ENCODE measurements around the gene MYO5C.
"Not testable (repeated sequence)": the region's sequence is repeated elsewhere in the genome, so short reads cannot be mapped to it uniquely, and the experiment has no call there.

MYO5C gene

GRCh38 chr15:52171386-52171785 is 124.2 kb downstream of the MYO5C start:
- DNase-seq: no peak

- DNase-seq: not testable (repeated sequence)
These were observed 125.4 kb downstream of the MYO5C start for GRCh38 chr15:52170199-52170598.

DNA sequence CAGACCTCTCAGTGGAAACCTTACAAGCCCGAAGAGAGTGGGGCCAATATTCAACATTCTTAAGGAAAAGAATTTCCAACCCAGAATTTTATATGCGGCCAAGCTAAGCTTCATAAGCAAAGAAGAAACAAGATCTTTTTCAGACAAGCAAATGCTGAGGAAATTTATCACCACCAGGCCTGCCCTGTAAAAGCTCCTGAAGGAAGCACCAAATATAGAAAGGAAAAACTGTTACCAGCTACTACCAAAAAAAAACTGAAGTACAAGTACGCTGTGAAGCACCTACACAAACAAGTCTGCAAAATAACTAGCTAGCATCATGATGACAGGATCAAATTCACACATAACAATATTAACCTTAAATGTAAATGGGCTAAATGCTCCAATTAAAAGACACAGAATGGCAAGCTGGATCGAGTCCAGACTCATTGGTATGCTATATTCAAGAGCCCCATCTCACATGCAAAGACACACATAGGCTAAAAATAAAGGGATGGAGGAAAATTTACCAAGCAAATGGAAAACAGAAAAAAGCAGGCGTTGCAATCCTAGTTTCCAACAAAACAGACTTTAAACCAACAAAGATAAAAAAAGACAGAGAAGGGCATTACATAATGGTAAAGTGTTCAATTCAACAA is 130.0 kb downstream of the MYO5C start:
- DNase-seq: not testable (repeated sequence)

GRCh38 chr15:52164631-52165265 is 130.9 kb downstream of the MYO5C start:
- no peak for DNase-seq

DNA sequence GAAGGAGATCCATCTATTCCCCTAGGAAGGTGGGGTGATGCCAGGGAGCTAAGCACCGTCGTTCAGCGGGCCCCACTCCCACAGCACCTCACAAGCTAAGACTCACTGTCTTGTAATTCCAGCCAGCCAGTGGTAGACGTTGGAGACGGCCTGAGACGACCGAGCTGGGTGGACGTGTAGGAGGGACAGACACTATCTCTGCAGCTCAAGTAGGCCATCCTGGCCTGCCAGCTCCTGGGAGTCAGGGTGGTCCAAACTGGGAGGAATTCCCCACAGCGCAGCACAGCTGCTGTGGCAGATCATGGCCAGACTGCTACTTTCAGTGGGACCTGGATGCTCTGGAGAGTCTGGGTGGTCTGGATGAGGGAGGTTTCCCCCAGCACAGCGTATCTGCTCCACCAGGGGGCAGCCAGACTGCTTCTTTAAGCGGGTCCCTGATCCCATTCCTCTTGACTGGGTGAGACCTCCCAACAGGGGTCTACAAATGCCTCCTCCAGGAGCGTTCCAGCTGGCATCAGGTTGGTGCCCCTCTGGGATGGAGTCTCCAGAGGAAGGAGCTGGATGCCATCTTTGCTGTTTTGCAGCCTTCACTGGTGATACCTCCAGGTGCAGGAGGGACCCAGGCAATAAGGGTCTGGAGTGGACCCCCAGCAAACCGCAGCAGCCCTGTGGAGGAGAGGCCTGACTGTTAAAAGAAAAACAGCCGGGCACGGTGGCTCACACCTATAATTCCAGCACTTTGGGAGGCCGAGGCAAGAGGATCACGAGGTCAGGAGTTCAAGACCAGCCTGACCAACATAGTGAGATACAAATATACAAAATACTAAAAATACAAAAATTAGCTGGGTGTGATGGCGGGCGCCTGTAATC is 132.0 kb downstream of the MYO5C start:
- DNase-seq: no peak

DNA sequence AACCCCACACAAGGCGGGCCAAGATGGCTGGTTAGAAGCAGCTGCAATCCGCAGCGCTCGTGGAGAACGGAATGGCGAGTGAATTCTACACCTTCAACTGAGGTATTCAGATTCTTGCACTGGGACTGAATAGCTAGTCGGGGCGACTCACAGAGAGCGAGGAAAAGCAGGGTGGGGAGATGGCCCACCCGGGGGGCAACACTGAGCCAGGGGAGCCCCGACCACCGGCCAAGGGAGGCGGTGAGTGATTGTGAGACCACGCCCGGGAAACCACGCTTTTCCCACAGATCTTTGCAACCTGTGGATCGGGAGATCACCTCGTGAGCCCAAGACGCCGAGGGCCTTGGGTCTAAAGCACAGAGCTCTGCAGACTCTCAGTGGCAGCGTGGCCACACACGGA is 132.7 kb downstream of the MYO5C start:
- DNase-seq: no peak

GRCh38 chr15:52162260-52162659 is 133.3 kb downstream of the MYO5C start:
- no peak for DNase-seq

DNA sequence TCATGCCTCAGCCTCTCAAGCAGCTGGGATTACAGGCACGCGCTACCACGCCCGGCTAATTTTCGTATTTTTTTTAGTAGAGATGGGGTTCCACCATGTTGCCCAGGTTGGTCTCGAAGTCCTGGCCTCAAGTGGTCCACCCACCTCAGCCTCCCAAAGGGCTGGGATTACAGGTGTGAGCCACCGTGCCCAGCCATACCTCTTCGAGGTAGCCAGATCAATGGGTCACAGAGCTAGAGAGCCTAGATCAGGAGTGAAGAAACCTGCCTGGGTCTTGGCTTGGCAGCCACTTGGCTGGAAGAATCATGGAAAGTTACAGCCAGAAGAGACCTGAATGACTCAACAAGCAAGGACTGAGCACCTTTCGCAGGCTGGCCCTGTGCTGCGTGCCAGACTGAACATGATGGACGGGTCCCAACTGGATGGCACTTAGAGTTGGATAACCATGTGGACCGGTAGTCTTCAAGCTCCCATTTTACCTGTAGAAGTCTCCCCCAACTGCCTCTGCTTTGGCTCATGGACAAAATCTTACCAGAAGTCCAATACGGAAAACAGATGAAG is 134.1 kb downstream of the MYO5C start:
- no peak for DNase-seq

- DNase-seq: no peak
These were observed 136.0 kb downstream of the MYO5C start for GRCh38 chr15:52159645-52160044.

DNA sequence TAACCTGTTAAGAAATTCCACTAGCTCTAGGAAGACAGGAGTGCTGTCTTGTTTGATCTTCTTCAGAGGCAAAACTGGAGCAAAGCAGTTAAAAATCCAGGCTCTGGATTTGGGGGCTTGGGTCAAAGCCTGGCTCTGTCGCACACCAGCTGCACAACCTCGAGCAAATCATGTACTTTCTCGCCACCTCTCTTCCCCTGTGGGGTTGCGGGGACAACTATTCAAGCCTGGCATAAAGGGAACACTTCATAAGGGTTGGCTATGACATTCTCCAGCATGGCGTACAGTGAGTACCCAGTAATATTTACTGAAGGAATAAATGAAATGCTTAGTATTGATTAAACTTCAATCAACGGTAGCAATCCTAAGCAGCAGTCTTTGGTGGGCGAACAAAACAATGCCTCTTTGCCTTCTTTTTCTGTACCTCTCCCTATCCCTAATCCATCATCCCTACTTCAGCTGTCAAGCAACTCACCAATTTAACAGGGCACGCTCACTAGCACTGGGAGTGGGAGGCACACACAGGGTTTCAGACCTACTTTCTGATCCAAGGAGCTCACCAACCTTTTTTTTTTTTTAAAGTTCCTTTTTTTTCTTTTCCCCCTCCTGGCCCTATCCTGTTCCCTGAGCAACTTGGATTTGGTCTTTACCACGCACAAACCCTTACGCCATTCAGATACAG is 137.4 kb downstream of the MYO5C start:
- no peak for DNase-seq

GRCh38 chr15:52155878-52156277 is 139.7 kb downstream of the MYO5C start:
- no peak for DNase-seq

DNA sequence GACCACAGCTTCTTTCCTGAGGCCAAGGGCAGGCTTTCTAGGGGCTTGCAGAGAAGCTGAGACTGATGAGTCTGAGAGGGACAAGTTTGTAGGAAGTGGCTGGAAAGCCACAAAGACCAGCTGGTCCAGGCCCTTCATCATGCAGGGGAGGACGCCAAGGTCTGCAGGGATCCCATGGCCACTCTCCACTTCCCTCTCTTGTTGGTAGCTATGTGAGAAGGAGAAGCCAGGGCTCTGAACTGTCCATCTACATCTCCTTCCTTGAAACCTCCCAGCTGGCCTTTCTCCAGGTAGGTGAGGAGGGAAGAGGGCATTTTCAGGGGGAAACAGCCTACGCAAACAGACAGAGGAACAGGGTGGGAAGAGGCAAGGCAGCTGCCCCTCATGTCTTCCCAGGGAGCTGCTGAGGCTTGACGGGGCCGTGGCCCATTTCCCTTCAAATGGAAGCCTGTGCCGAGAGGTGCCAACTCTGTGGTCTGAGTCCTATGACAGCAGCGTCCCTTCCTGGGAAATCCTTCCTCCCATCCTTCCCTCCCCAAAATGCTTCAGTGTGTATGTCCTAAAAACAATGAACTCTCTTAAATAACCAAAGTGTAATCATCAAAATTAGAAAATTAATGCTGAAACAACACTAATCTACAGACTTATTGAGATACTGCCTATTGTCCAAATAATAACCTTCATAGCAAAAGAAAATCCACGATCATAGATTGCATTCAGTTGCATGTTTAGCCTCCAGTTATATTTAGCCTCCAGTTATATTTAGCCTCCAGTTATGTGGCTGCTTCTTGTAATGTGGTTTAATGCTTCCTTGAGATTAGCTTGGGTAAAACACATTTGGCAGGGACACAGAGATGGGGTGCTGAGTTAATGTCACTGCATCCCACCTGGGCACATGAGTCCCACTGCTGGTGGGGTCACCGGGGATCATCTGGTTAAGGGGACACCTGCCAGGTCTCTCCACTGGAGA is 140.4 kb downstream of the MYO5C start:
- no peak for DNase-seq

- peak in 1 of 2 experiments; percentile 63 for DNase-seq
These were observed 141.4 kb downstream of the MYO5C start for GRCh38 chr15:52153900-52154895.

- DNase-seq: no peak
These were observed 144.3 kb downstream of the MYO5C start for GRCh38 chr15:52151353-52151752.

DNA sequence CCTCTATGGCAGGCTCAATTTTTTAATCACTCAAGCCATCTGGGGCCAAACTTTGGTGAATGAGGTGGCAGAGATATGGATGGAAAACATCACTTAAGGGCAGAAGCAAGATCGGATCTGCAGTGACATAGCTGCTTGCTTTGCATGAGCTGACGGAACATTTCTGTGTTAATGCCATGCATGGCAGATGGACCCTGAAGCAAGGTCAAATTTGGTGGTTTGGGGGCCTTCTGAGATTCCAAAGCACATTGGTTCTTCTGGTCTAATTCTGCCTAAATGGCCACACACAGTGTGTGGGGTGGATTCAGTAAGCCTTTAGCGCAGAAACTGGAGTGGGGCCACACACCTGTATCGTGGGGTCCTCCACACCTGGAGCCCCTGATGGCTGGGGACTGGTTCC is 144.7 kb downstream of the MYO5C start:
- DNase-seq: no peak

GRCh38 chr15:52150043-52150825 is 145.4 kb downstream of the MYO5C start:
- no peak for DNase-seq

- no peak for DNase-seq
These were observed 147.2 kb downstream of the MYO5C start for GRCh38 chr15:52148403-52148802.

GRCh38 chr15:52146776-52147175 is 148.8 kb downstream of the MYO5C start:
- no peak for DNase-seq

DNA sequence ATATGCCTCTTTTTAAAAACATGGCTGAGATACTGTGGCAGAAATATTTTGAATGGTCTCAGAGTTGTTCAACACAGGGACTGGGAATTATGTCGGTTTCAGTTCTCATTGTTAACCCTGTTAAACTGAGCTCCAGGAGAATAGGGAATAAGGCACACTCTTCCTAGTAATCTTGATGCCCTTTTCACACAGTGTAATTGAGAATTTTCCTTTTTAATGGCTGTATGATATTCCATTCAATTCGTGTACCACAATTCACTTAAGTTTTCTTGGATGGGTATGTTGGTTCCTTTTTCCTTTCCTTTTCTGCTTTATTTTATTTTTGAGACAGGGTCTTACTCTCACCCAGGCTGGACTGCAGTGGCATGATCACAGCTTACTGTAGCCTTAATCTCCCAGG is 149.3 kb downstream of the MYO5C start:
- DNase-seq: no peak

All from NCI-H187 (cell line).